GM12878 (cell line): ENCODE measurements around the gene SPTBN1. TPM values are rescaled to one million over a fixed set of nuclear protein-coding genes. Genes with fewer than 3 reads are reported as not detected.

Source experiments
- ASH2L ChIP-seq: fragments of 300-600, 200-600 bp; sonication (generic); IDR thresholded peaks from 2 replicates; pipeline ENCODE4 v1.6.1; 2017; ENCODE audit warnings: low read depth, mild to moderate bottlenecking, borderline replicate concordance
- BCLAF1 ChIP-seq: fragments of 450-650 bp; IDR thresholded peaks from 2 replicates; pipeline ENCODE4 v1.6.1; 2017; ENCODE audit warnings: antibody characterized with exemption, mild to moderate bottlenecking, moderate library complexity
- CTCF ChIP-seq, 3 experiments: IDR thresholded peaks in 2 of 3; conservative IDR thresholded peaks in 1 of 3; 2 replicates each; pipeline ENCODE4 v1.5.1; 2011; ENCODE audit warnings: low read depth in 3 of 3, low read length in 3 of 3, mild to moderate bottlenecking in 3 of 3, control low read depth in 2 of 3, moderate library complexity in 2 of 3, inconsistent platforms in 1 of 3, mixed read lengths in 1 of 3; ENCODE audit not compliant: control insufficient read depth in 2 of 3, insufficient read depth in 1 of 3; ENCODE audit errors: extremely low read depth in 1 of 3
- HDGF ChIP-seq: fragments of 450-650 bp; IDR thresholded peaks from 2 replicates; pipeline ENCODE4 v1.6.1; 2016; ENCODE audit warnings: antibody characterized with exemption
- JUNB ChIP-seq: IDR thresholded peaks from 2 replicates; pipeline ENCODE4 v1.6.1; 2016; ENCODE audit warnings: antibody characterized with exemption, mild to moderate bottlenecking
- KAT2A ChIP-seq: conservative IDR thresholded peaks from 2 replicates; pipeline ENCODE4 v1.6.1; 2011; ENCODE audit warnings: low read depth, low read length; ENCODE audit not compliant: control insufficient read depth
- NKRF ChIP-seq: fragments of 450-650 bp; conservative IDR thresholded peaks from 2 replicates; pipeline ENCODE4 v1.6.1; 2017; ENCODE audit warnings: mild to moderate bottlenecking, moderate library complexity
- NR2C1 ChIP-seq: fragments of 450-650 bp; IDR thresholded peaks from 2 replicates; pipeline ENCODE4 v1.6.1; 2017; ENCODE audit warnings: antibody characterized with exemption, mild to moderate bottlenecking, moderate library complexity
- PBX3 ChIP-seq: IDR thresholded peaks from 2 replicates; pipeline ENCODE4 v1.6.1; 2011; ENCODE audit warnings: mild to moderate bottlenecking, low read depth, low read length, moderate library complexity; ENCODE audit not compliant: insufficient replicate concordance
- POU2F2 ChIP-seq: IDR thresholded peaks from 3 replicates; pipeline ENCODE4 v1.6.1; 2011; ENCODE audit warnings: low read depth, mild to moderate bottlenecking, low read length, borderline replicate concordance
- RCOR1 ChIP-seq: conservative IDR thresholded peaks from 2 replicates; pipeline ENCODE4 v1.6.1; 2012; ENCODE audit warnings: low read depth, low read length, improper control_type of control experiment
- RELA ChIP-seq: fragments of 450-650 bp; IDR thresholded peaks from 2 replicates; pipeline ENCODE4 v1.8.0; 2014; ENCODE audit warnings: borderline replicate concordance; ENCODE audit not compliant: partially characterized antibody
- USF1 ChIP-seq: IDR thresholded peaks from 2 replicates; pipeline ENCODE4 v1.6.1; 2011; ENCODE audit warnings: borderline replicate concordance, low read depth, mild to moderate bottlenecking, moderate library complexity, mixed read lengths, low read length; ENCODE audit not compliant: insufficient read depth; ENCODE audit errors: extremely low read length
- WRNIP1 ChIP-seq: IDR thresholded peaks from 2 replicates; pipeline ENCODE4 v1.6.1; 2011; ENCODE audit warnings: low read depth, low read length, improper control_type of control experiment, borderline replicate concordance
- ZBTB11 ChIP-seq: fragments of 450-650 bp; formaldehyde crosslinking; IDR thresholded peaks from 2 replicates; pipeline ENCODE4 v1.5.0; 2022; ENCODE audit warnings: mild to moderate bottlenecking, missing genetic modification characterization
- ZNF274 ChIP-seq: IDR thresholded peaks from one replicate; pipeline ENCODE4 v1.8.0; 2011; ENCODE audit not compliant: insufficient read length, insufficient read depth
- polyA plus RNA-seq, 11 experiments: library from polyadenylated mRNA; depleted of rRNA in 4 of 11; unstranded in 6 of 11; stranded (reverse) in 5 of 11; fragments of >200 nt; fragmentation: Nextera tagmentation in 4 of 11; fragmentation: Illumina TruSeq in 1 of 11; extraction: Ambion mirVana in 4 of 11; extraction: Trizol in 1 of 11; gene quantifications; 1 replicate in 1 of 11; 2 replicates in 10 of 11; pipeline versions ENCODE4 v1.2.1 to v1.2.3, GENCODE V29; 2011 to 2016; ENCODE audit warnings: inconsistent platforms in 2 of 11, missing spikeins in 2 of 11, low read depth in 1 of 11
- total RNA-seq, 4 experiments: library from RNA; depleted of rRNA in 3 of 4; stranded (reverse); fragments of >200 nt in 3 of 4; fragmentation: Illumina TruSeq in 1 of 4; extraction: Trizol in 1 of 4; gene quantifications; 2 replicates each; pipeline versions ENCODE4 v1.2.1 to v1.2.3, GENCODE V29; 2013 to 2021

The SPTBN1 gene
- total and polyA plus RNA-seq, 10 of the 15 experiments (the other 5 are each of a cell fraction or from before 2014, with no cell fraction given), result 20.6 to 154 (median 76.7) TPM

GRCh38 chr2:54522624-54523281, 66.6 kb downstream of the SPTBN1 start (continued):
- TF ChIP-seq BCLAF1 (no peak), CTCF (IDR thresholded peaks at IDR 0.05 in 2 of 3, conservative IDR thresholded peaks at IDR 0.05 in 1 of 3; ENCODE audit: control insufficient read depth in 2 of 3, extremely low read depth in 1 of 3, insufficient read depth in 1 of 3, low read depth in 3 of 3, low read length in 3 of 3) (peak; percentile 71 to 84 (median 72)), ASH2L (no peak), ZNF274 (no peak), KAT2A (no peak), HDGF (peak; percentile 58; the same call in 1 of the 2 replicates), NR2C1 (no peak), RELA (no peak), RCOR1 (no peak), ZBTB11 (CRISPR knock-in tag) (no peak), JUNB (no peak), WRNIP1 (no peak), USF1 (no peak), PBX3 (no peak), POU2F2 (0 out of 3 replicates have a peak, but pooled peaks have one; percentile 12), NKRF (no peak)
